ENCODE data around the gene STOX2. TPM values are rescaled to one million over a fixed set of nuclear protein-coding genes. Genes with fewer than 3 reads are reported as not detected.

STOX2 gene
- total RNA-seq, 1 experiment from 2014 or later: 5.6 TPM

GRCh38 chr4:183873409-183874185 lies 31.5 kb upstream of the STOX2 start:
- Histone ChIP-seq H3K27me3 (no peaks in the 10 kb centered on the region), H3K36me3 (no peaks in the 10 kb centered on the region), H3K4me1 (0 out of 2 replicates have a peak, but pooled peaks cover 2% of the 10 kb centered on the region), H3K27ac (no peak overlapping the region), H3K9me3 (replicated peaks) (no peaks in the 10 kb centered on the region), H3K4me3 (no peak overlapping the region)
- DNase-seq: no peak

- no peak overlapping the region for H3K27ac ChIP-seq
- no peaks in the 10 kb centered on the region for H3K36me3 ChIP-seq
- H3K9me3 ChIP-seq (replicated peaks): no peaks in the 10 kb centered on the region
- no peak overlapping the region for H3K4me3 ChIP-seq
- no peak for DNase-seq
- no peaks in the 10 kb centered on the region for H3K27me3 ChIP-seq
- 0 out of 2 replicates have a peak, but pooled peaks cover 2% of the 10 kb centered on the region for H3K4me1 ChIP-seq
Measured at GRCh38 chr4:183875251-183875825, 29.8 kb upstream of the STOX2 start.

- 0 out of 2 replicates have a peak, but pooled peaks cover 2% of the 10 kb centered on the region for H3K4me1 ChIP-seq
- H3K27ac ChIP-seq: no peak overlapping the region
- H3K36me3 ChIP-seq: no peaks in the 10 kb centered on the region
- no peaks in the 10 kb centered on the region for H3K27me3 ChIP-seq
- peak; percentile 77 for DNase-seq
- H3K4me3 ChIP-seq: peak overlapping the region; percentile 53
- no peaks in the 10 kb centered on the region for H3K9me3 ChIP-seq (replicated peaks)
Measured at GRCh38 chr4:183876268-183876934, 28.7 kb upstream of the STOX2 start.

- Histone ChIP-seq H3K27ac (no peak overlapping the region), H3K9me3 (replicated peaks) (no peaks in the 10 kb centered on the region), H3K27me3 (no peaks in the 10 kb centered on the region), H3K36me3 (no peaks in the 10 kb centered on the region), H3K4me1 (peaks cover 12% of the 10 kb centered on the region), H3K4me3 (no peak overlapping the region)
- DNase-seq: no peak
Measured at GRCh38 chr4:183878251-183878970, 26.7 kb upstream of the STOX2 start.

- H3K4me1 ChIP-seq: peaks cover 10% of the 10 kb centered on the region
- H3K36me3 ChIP-seq: no peaks in the 10 kb centered on the region
- peak in 1 of 2 experiments; percentile 14 for DNase-seq
- H3K9me3 ChIP-seq (replicated peaks): no peaks in the 10 kb centered on the region
- H3K4me3 ChIP-seq: no peak overlapping the region
- no peaks in the 10 kb centered on the region for H3K27me3 ChIP-seq
- no peak overlapping the region for H3K27ac ChIP-seq
Measured at GRCh38 chr4:183885205-183885720, 19.8 kb upstream of the STOX2 start.

GRCh38 chr4:183887351-183887750 lies 17.8 kb upstream of the STOX2 start:
- no peaks in the 10 kb centered on the region for H3K27me3 ChIP-seq
- no peak for DNase-seq
- H3K9me3 ChIP-seq (replicated peaks): no peaks in the 10 kb centered on the region
- H3K27ac ChIP-seq: no peak overlapping the region
- H3K36me3 ChIP-seq: no peaks in the 10 kb centered on the region
- no peak overlapping the region for H3K4me3 ChIP-seq
- peaks cover 7% of the 10 kb centered on the region for H3K4me1 ChIP-seq

GRCh38 chr4:183888564-183888963 lies 16.5 kb upstream of the STOX2 start:
- Histone ChIP-seq H3K4me3 (no peak overlapping the region), H3K36me3 (no peaks in the 10 kb centered on the region), H3K4me1 (no peaks in the 10 kb centered on the region), H3K27me3 (no peaks in the 10 kb centered on the region), H3K9me3 (replicated peaks) (no peaks in the 10 kb centered on the region), H3K27ac (no peak overlapping the region)
- DNase-seq: no peak

GRCh38 chr4:183889190-183889589 lies 15.9 kb upstream of the STOX2 start:
- Histone ChIP-seq H3K4me1 (no peaks in the 10 kb centered on the region), H3K9me3 (replicated peaks) (no peaks in the 10 kb centered on the region), H3K4me3 (no peak overlapping the region), H3K27ac (no peak overlapping the region), H3K36me3 (no peaks in the 10 kb centered on the region), H3K27me3 (no peaks in the 10 kb centered on the region)
- no peak for DNase-seq

- DNase-seq: no peak
- H3K27ac ChIP-seq: no peak overlapping the region
- H3K36me3 ChIP-seq: no peaks in the 10 kb centered on the region
- H3K4me1 ChIP-seq: no peaks in the 10 kb centered on the region
- H3K27me3 ChIP-seq: no peaks in the 10 kb centered on the region
- no peaks in the 10 kb centered on the region for H3K9me3 ChIP-seq (replicated peaks)
- no peak overlapping the region for H3K4me3 ChIP-seq
Measured at GRCh38 chr4:183897193-183897592, 7.9 kb upstream of the STOX2 start.

- Histone ChIP-seq H3K27ac (no peak overlapping the region), H3K27me3 (no peaks in the 10 kb centered on the region), H3K9me3 (replicated peaks) (no peaks in the 10 kb centered on the region), H3K4me3 (no peak overlapping the region), H3K4me1 (no peaks in the 10 kb centered on the region), H3K36me3 (no peaks in the 10 kb centered on the region)
- no peak for DNase-seq
Measured at GRCh38 chr4:183898456-183898855, 6.7 kb upstream of the STOX2 start.

- H3K4me1 ChIP-seq: no peaks in the 10 kb centered on the region
- DNase-seq: peak in 1 of 2 experiments; percentile 14
- H3K4me3 ChIP-seq: no peak overlapping the region
- no peaks in the 10 kb centered on the region for H3K27me3 ChIP-seq
- no peaks in the 10 kb centered on the region for H3K9me3 ChIP-seq (replicated peaks)
- no peaks in the 10 kb centered on the region for H3K36me3 ChIP-seq
- H3K27ac ChIP-seq: no peak overlapping the region
Measured at GRCh38 chr4:183903021-183903760, 1.9 kb upstream of the STOX2 start.

- H3K27me3 ChIP-seq: no peaks in the 10 kb centered on the region
- H3K27ac ChIP-seq: peak overlapping the region; percentile 72
- H3K9me3 ChIP-seq (replicated peaks): no peaks in the 10 kb centered on the region
- no peaks in the 10 kb centered on the region for H3K36me3 ChIP-seq
- H3K4me1 ChIP-seq: no peaks in the 10 kb centered on the region
- peak; percentile 45 to 61 for DNase-seq
- peak overlapping the region; percentile 77 for H3K4me3 ChIP-seq
Measured at GRCh38 chr4:183905593-183906488, 734 bp downstream of the STOX2 start.

- DNase-seq: peak in 1 of 2 experiments; percentile 10
- H3K27ac ChIP-seq: peak overlapping the region; percentile 46
- no peaks in the 10 kb centered on the region for H3K27me3 ChIP-seq
- H3K36me3 ChIP-seq: no peaks in the 10 kb centered on the region
- peak overlapping the region; percentile 77 for H3K4me3 ChIP-seq
- H3K9me3 ChIP-seq (replicated peaks): no peaks in the 10 kb centered on the region
- H3K4me1 ChIP-seq: no peaks in the 10 kb centered on the region
Measured at GRCh38 chr4:183906489-183906738, 1.3 kb downstream of the STOX2 start.
